GM12873 (cell line): ENCODE results near the gene SGIP1.
A peak's percentile ranks its signal among the peaks of the same experiment; 100 is the strongest.

Source experiments
- TF ChIP-seq, protein P1 (sequence below): IDR thresholded peaks from 2 replicates; pipeline ENCODE4 v1.5.1; 2012; ENCODE audit warnings: low read depth, mild to moderate bottlenecking, moderate library complexity, low read length, control low read depth; ENCODE audit not compliant: insufficient read depth; ENCODE audit errors: missing control alignments

Gene SGIP1

GRCh38 chr1:66606362-66607065 is 72.6 kb downstream of the SGIP1 start:
- TF ChIP-seq, protein P1, sequence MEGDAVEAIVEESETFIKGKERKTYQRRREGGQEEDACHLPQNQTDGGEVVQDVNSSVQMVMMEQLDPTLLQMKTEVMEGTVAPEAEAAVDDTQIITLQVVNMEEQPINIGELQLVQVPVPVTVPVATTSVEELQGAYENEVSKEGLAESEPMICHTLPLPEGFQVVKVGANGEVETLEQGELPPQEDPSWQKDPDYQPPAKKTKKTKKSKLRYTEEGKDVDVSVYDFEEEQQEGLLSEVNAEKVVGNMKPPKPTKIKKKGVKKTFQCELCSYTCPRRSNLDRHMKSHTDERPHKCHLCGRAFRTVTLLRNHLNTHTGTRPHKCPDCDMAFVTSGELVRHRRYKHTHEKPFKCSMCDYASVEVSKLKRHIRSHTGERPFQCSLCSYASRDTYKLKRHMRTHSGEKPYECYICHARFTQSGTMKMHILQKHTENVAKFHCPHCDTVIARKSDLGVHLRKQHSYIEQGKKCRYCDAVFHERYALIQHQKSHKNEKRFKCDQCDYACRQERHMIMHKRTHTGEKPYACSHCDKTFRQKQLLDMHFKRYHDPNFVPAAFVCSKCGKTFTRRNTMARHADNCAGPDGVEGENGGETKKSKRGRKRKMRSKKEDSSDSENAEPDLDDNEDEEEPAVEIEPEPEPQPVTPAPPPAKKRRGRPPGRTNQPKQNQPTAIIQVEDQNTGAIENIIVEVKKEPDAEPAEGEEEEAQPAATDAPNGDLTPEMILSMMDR = no peak

GRCh38 chr1:66607458-66607857 is 73.5 kb downstream of the SGIP1 start:
- TF ChIP-seq, protein P1 = peak; percentile 34

GRCh38 chr1:66613187-66613586 is 79.2 kb downstream of the SGIP1 start:
- TF ChIP-seq, protein P1 = no peak

GRCh38 chr1:66617362-66618184 is 83.6 kb downstream of the SGIP1 start:
- TF ChIP-seq, protein P1 = no peak

DNA sequence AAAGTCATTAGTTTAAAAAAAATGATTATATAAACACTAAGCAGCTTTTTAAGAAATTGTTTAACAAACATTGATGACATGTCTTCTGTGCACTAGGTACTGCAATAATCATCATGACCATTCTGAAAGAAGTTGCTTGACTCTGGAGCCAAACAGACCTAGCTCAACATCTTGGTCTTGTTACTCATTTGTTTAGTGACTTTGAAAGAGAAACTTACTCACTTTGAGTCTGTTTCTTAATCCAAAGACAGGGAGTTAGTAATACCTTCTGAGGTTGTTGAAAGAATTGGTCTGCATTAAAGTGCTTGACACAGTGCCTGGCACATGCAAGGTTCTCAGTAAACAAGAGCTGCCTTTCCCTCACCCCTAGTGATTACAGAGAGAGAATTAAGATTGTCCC is 84.4 kb downstream of the SGIP1 start:
- TF ChIP-seq, protein P1 = no peak

GRCh38 chr1:66623812-66624211 is 89.9 kb downstream of the SGIP1 start:
- TF ChIP-seq, protein P1 = no peak

DNA sequence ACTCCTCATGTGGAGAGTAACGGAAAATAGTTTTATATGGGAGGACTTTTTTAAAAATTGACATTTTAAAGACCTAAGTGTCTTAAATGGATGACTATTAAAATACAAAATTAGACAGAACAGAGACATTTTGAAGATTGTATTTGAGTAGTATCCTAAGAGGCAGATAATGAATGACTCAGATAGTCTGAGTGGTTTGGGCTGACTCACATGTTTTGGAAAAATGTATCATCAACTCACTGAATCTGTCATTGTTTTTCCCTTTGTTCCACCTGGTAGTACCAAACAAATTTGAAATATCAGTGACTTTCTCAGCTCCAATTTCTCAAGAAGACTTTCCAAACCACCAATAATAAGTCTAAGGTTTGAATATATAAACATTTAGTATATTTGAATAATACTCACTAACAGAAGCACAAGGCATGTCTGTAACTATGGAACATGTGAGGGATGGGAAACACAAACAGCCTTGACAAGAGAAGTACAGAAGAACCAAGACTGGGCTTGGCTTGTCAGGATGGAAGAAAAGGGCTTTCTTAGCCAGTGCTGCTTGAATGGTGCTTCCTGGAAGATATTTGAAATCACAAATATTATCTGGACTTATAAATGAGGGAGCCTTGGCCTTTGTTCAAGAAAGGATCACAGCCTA is 90.6 kb downstream of the SGIP1 start:
- TF ChIP-seq, protein P1 = no peak
